Vagina (tissue), 2 donors: ENCODE measurements around the gene IFT52.

Experiments
- POLR2A ChIP-seq, 2 donors: fragments of 450-650 bp; IDR thresholded peaks; one replicate each; pipeline ENCODE4 v1.6.1; 2017; ENCODE audit warnings: antibody characterized with exemption in 2 of 2, mild to moderate bottlenecking in 2 of 2, moderate library complexity in 2 of 2
- POLR2AphosphoS5 ChIP-seq, 2 donors: sonication (generic); formaldehyde crosslinking; IDR thresholded peaks; one replicate each; pipeline ENCODE4 v1.9.0; 2017; ENCODE audit warnings: antibody characterized with exemption in 2 of 2, mild to moderate bottlenecking in 2 of 2, low read depth in 1 of 2; ENCODE audit not compliant: insufficient read depth in 1 of 2
- TF ChIP-seq, protein P1 (sequence below), 3 experiments: fragments of 450-650 bp in 2 of 3; fragments of 200-600 bp in 1 of 3; sonication (generic) in 1 of 3; IDR thresholded peaks; one replicate each; pipeline ENCODE4 v1.5.1; 2017 to 2019; ENCODE audit warnings: antibody characterized with exemption in 3 of 3, mild to moderate bottlenecking in 2 of 3, moderate library complexity in 2 of 3

DNA sequence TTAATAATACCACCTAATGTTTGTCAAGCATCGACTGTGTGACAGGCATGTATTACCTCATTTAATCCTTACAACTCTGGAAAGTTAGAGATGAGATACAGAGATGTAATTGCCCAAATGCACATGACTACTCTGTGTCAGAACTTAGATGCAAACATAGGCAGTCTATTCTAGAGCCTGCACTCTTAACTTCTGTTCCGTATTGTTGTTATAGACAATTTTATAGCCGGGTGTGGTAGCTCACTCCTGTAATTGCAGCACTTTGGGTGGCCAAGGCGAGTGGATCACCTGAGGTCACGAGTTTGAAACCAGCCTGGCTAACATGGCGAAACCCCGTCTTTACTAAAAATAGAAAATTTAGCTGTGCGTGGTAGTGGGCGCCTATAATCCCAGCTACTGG is 15.0 kb downstream of the IFT52 start:
- TF ChIP-seq, protein P1, sequence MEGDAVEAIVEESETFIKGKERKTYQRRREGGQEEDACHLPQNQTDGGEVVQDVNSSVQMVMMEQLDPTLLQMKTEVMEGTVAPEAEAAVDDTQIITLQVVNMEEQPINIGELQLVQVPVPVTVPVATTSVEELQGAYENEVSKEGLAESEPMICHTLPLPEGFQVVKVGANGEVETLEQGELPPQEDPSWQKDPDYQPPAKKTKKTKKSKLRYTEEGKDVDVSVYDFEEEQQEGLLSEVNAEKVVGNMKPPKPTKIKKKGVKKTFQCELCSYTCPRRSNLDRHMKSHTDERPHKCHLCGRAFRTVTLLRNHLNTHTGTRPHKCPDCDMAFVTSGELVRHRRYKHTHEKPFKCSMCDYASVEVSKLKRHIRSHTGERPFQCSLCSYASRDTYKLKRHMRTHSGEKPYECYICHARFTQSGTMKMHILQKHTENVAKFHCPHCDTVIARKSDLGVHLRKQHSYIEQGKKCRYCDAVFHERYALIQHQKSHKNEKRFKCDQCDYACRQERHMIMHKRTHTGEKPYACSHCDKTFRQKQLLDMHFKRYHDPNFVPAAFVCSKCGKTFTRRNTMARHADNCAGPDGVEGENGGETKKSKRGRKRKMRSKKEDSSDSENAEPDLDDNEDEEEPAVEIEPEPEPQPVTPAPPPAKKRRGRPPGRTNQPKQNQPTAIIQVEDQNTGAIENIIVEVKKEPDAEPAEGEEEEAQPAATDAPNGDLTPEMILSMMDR (IDR thresholded peaks at IDR 0.05): no peak
- no peak for TF ChIP-seq POLR2AphosphoS5 (IDR thresholded peaks at IDR 0.05; ENCODE audit: insufficient read depth in 1 of 2, low read depth in 1 of 2)
- TF ChIP-seq POLR2A (IDR thresholded peaks at IDR 0.05): no peak
